Activated CD8-positive, alpha-beta T cell treated with anti-CD3 and anti-CD28 coated beads, Interleukin-2, amount 10 ng/mL, durations not matched to agents 7 days and 5 days (primary cell): ENCODE data around the gene MEAF6. TPM values are rescaled to one million over a fixed set of nuclear protein-coding genes. Genes with fewer than 3 reads are reported as not detected.
"Not testable (repeated sequence)": the region's sequence is repeated elsewhere in the genome, so short reads cannot be mapped to it uniquely, and the experiment has no call there.

Experiments
- ATAC-seq: fragments of 150-1000 bp; cut with Tn5 transposase; one replicate; pipeline ENCODE4 v1.10.0; 2021; ENCODE audit warnings: moderate library complexity
- CTCF ChIA-PET: fragments of 350-600 bp; sonication (Branson Sonifier 250); formaldehyde crosslinking; loops from one replicate; lab custom pipeline; 2021; ENCODE audit warnings: antibody characterized with exemption; lab: Charles Lee
- POLR2A ChIA-PET: fragments of 350-600 bp; sonication (Branson Sonifier 250); formaldehyde crosslinking; loops from one replicate; lab custom pipeline; 2021; ENCODE audit warnings: antibody characterized with exemption; lab: Charles Lee
- DNase-seq: peaks from one replicate; pipeline ENCODE4 v3.0.0-alpha.2; 2020
- H3K27ac Mint-ChIP-seq: one replicate; pipeline ENCODE4 v1.8.0; 2021; ENCODE audit warnings: mild to moderate bottlenecking, mixed read lengths
- H3K27me3 Mint-ChIP-seq: one replicate; pipeline ENCODE4 v1.8.0; 2021; ENCODE audit warnings: low read depth, mixed read lengths
- H3K36me3 Mint-ChIP-seq: one replicate; pipeline ENCODE4 v1.8.0; 2021; ENCODE audit warnings: low read depth, mixed read lengths
- H3K4me1 Mint-ChIP-seq: one replicate; pipeline ENCODE4 v1.8.0; 2021; ENCODE audit warnings: low read depth, mixed read lengths
- H3K4me3 Mint-ChIP-seq: one replicate; pipeline ENCODE4 v1.8.0; 2021; ENCODE audit warnings: mild to moderate bottlenecking, mixed read lengths
- H3K9me3 Mint-ChIP-seq: one replicate; pipeline ENCODE4 v1.8.0; 2022; ENCODE audit warnings: mixed read lengths; ENCODE audit not compliant: insufficient read depth
- total RNA-seq, 2 experiments: library from RNA; stranded (reverse); gene quantifications; one replicate each; pipeline ENCODE4 v1.2.3, GENCODE V29; 2021

The MEAF6 gene
- total RNA-seq, 2 experiments from 2014 or later: 70.8 to 73.0 TPM

DNA sequence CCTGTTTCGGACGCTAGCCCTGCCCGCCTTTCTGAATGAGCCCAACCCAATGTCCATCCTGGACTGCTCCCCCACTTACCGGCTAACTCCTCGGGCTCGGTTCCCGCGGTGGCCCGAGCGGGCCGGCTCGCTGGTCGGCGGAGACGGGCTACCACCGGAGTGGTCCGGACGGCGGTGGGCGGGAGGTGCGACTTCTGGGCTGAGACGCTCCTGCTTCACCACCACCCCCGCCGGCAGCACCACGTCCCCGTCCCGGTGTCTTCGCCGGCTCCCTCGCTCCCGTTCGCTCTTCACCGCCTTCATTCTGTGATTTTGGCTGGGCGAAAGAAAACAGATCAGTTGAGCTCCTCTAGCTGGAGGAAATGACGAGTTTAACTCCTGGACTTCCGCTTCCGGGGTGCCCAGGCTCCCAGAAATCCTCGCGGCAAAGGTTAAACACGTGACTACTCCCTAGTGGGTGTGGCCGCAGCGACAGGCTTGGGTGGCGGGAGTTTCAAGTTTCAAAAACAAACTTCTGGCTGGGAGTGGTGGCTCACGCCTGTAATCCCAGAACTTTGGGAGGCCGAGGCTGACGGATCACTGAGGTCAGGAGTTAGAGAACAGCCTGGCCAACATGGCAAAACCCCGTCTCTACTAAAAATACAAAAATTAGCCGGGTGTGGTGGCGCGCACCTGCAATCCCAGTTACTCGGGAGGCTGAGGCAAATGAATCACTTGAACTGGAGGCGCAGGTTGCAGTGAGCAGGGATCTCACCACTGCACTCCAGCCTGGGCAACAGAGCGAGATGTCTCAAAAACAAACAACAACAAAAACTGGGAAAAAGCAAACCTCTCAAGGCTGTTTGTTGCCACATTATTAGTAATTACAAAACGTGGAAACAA is 39.6 kb upstream of the MEAF6 start, which contains the start of gene SNIP1:
Gene SNIP1 (minus strand): TSS at position 367 of the 882 bp plus-strand sequence. CDS start 64 bp downstream, at position 303.
- Mint-ChIP-seq H3K27ac (peak within 1 kb of the TSS; percentile 94), H3K4me1 (peaks cover 54% of the 10 kb centered on the region), H3K9me3 (no peaks in the 10 kb centered on the region), H3K36me3 (peaks cover 33% of the 10 kb centered on the region), H3K27me3 (peaks cover 2% of the 10 kb centered on the region), H3K4me3 (peak within 1 kb of the TSS; percentile 85)
- ChIA-PET CTCF (interaction anchor here (1.0 to 2.5 kb wide), 4 partner anchors 40 to 128 kb away, joined by 3 to 13 read pairs (median 6); partner anchors contain the start of gene MEAF6), POLR2A (interaction anchor here (0.6 to 2.4 kb wide), 9 partner anchors 11 to 82 kb away, joined by 3 to 11 read pairs (median 4); partner anchors contain the start of genes MEAF6 and ZC3H12A)
- DNase-seq: peak; percentile 95
- ATAC-seq: peak; percentile 87

GRCh38 chr1:37553598-37553926 is 39.0 kb upstream of the MEAF6 start:
- ATAC-seq: no peak
- H3K9me3 Mint-ChIP-seq: no peaks in the 10 kb centered on the region
- peaks cover 56% of the 10 kb centered on the region for H3K4me1 Mint-ChIP-seq
- CTCF ChIA-PET: interaction anchor here (1.0 to 2.5 kb wide), 4 partner anchors 40 to 128 kb away, joined by 3 to 13 read pairs (median 6); partner anchors contain the start of gene MEAF6
- DNase-seq: no peak
- H3K4me3 Mint-ChIP-seq: peak overlapping the region; percentile 85
- POLR2A ChIA-PET: interaction anchor here (0.6 to 2.4 kb wide), 7 partner anchors 11 to 137 kb away, joined by 3 to 11 read pairs (median 4); partner anchors contain the start of genes MEAF6 and ZC3H12A
- H3K36me3 Mint-ChIP-seq: peaks cover 36% of the 10 kb centered on the region
- H3K27ac Mint-ChIP-seq: peak overlapping the region; percentile 94
- H3K27me3 Mint-ChIP-seq: peaks cover 2% of the 10 kb centered on the region

GRCh38 chr1:37549341-37549740 is 34.8 kb upstream of the MEAF6 start:
- peaks cover 39% of the 10 kb centered on the region for H3K4me1 Mint-ChIP-seq
- ChIA-PET CTCF (interaction anchor here (2.5 kb wide), 1 partner anchor 132 kb away, joined by 6 read pairs; no protein-coding TSS in a partner anchor), POLR2A (interaction anchor here (1.5 to 2.0 kb wide), 2 partner anchors 30 to 73 kb away, joined by 3 to 8 read pairs; no protein-coding TSS in a partner anchor)
- no peak overlapping the region for H3K4me3 Mint-ChIP-seq
- H3K27me3 Mint-ChIP-seq: no peaks in the 10 kb centered on the region
- H3K9me3 Mint-ChIP-seq: no peaks in the 10 kb centered on the region
- H3K36me3 Mint-ChIP-seq: peaks cover 58% of the 10 kb centered on the region
- DNase-seq (no peak), ATAC-seq (no peak)
- H3K27ac Mint-ChIP-seq: no peak overlapping the region

DNA sequence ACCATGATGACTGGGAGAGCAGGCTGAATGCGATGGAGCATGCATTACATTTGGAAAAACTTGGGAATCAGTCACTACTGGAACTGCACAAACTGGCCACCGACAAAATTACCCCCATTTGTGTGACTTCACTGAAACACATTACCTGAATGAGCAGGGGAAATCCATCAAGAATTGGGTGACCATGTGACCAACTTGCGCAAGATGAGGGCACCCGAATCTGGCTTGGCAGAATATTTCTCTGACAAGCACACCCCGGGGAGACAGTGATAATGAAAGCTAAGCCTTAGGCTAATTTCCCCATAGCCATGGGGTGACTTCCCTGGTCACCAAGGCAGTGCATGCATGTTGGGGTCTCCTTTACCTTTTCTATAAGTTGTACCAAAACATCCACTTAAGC is 30.5 kb upstream of the MEAF6 start:
- Mint-ChIP-seq H3K27me3 (no peaks in the 10 kb centered on the region), H3K4me1 (peaks cover 10% of the 10 kb centered on the region), H3K27ac (no peak overlapping the region), H3K9me3 (no peaks in the 10 kb centered on the region), H3K36me3 (peaks cover 44% of the 10 kb centered on the region), H3K4me3 (no peak overlapping the region)
- CTCF ChIA-PET: no interaction called here
- no peak for DNase-seq
- ATAC-seq: no peak
- POLR2A ChIA-PET: no interaction called here

DNA sequence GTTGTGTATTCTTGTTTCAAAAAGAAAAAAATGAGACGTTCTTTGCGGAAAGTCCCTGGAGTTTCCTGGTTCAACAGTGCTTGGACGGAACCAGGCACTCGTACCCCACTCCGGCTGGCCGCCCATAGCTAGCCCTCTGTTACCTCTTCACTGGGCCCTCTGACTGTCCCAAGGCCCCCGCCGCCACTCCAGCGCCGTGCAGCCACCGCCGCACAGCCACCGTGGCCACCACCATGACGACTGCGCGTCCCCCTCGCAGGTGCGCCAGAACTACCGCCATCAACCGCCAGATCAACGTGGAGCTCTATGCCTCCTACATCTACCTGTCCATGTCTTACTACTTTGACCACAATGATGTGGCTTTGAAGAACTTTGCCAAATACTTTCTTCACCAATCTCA is 30.0 kb upstream of the MEAF6 start:
- CTCF ChIA-PET: no interaction called here
- Mint-ChIP-seq H3K27ac (no peak overlapping the region), H3K4me3 (no peak overlapping the region), H3K36me3 (peaks cover 42% of the 10 kb centered on the region), H3K27me3 (no peaks in the 10 kb centered on the region), H3K4me1 (peaks cover 5% of the 10 kb centered on the region), H3K9me3 (no peaks in the 10 kb centered on the region)
- DNase-seq (no peak), ATAC-seq (no peak)
- POLR2A ChIA-PET: no interaction called here

DNA sequence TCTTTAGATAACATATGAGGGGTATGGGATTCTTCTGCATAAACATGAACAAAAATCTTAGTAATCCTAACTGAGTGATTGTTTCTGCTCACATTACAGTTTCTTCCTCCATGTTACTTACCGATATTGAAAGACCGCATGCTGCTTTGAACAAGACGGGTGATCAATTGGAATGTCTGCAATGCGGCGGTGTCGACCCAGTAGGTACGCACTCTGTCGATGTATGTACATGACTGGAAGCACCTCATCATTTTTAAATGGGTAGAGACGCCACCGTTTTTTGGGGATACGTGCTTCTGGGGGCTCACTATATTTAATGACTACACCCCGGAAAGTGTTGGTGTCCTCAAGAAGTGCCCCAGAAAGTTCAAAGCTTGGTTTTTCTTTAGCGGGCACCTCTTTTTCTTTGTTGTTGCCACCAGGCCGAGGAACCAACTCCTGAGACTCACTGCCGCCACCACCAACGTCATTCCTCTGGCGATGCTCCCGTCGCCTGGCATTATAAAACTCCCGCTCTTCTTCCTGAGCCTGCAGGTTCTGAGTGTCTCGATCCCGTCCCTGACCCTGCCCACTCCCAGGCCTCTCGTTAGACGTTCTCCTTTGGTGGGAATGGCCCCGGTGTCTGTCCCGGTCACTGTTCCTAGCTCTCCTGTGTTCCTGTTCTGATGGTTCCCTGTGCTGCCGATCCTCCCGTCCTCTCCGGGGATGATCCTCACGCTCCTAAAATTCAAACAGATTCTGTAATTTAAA is 25.6 kb upstream of the MEAF6 start:
- H3K9me3 Mint-ChIP-seq: no peaks in the 10 kb centered on the region
- H3K27ac Mint-ChIP-seq: no peak overlapping the region
- no peak for DNase-seq
- H3K4me3 Mint-ChIP-seq: no peak overlapping the region
- H3K36me3 Mint-ChIP-seq: peaks cover 56% of the 10 kb centered on the region
- ATAC-seq: no peak
- ChIA-PET CTCF (interaction anchor here (1.3 kb wide), 1 partner anchor 65 kb away, joined by 3 read pairs; no protein-coding TSS in a partner anchor), POLR2A (no interaction called here)
- no peaks in the 10 kb centered on the region for H3K27me3 Mint-ChIP-seq
- peaks cover 7% of the 10 kb centered on the region for H3K4me1 Mint-ChIP-seq

DNA sequence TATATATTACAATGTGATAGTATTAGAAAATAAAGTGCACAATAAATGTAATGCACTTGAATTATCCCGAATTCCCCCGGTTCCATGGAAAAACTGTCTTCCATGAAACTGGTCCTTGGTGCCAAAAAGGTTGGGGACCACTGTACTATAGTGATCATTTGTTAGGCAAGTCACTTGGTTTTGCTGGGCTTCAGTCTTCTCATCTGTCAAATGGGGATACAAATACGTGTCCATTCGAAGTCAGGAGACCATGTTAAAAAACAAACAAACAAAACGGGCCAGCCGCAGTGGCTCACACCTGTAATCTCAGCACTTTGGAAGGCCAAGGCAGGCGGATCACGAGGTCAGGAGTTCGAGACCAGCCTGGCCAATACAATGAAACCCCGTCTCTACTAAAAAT is 24.6 kb upstream of the MEAF6 start:
- not testable (repeated sequence) for ATAC-seq, H3K4me3 Mint-ChIP-seq, DNase-seq, H3K27ac Mint-ChIP-seq, H3K27me3 Mint-ChIP-seq, H3K4me1 Mint-ChIP-seq, H3K9me3 Mint-ChIP-seq
- ChIA-PET CTCF (interaction anchor here (0.7 to 1.3 kb wide), 2 partner anchors 51 to 146 kb away, joined by 3 to 5 read pairs; no protein-coding TSS in a partner anchor), POLR2A (interaction anchor here (0.9 kb wide), 1 partner anchor 25 kb away, joined by 3 read pairs; the partner anchor contains the start of gene MEAF6)
- H3K36me3 Mint-ChIP-seq: peaks cover 55% of the 10 kb centered on the region

DNA sequence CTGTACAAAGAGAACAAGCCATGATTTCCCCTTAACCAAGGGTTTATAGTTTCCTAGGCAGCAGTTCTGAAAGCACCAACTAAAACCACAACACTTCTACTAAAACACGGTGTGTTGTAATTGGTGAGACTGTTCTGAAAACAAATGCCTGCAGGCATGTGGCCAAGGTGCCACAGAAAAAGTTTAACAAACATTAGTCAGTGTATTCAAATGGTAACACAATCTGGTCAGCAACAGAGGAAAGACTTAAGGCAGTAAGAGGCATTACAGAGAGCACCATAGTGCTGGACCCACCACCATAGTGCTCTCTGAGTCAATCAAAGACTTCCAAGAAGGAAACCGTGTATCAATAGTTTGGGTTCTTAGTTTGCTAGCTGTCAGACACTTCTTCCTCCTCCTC is 22.8 kb upstream of the MEAF6 start:
- peaks cover 7% of the 10 kb centered on the region for H3K4me1 Mint-ChIP-seq
- POLR2A ChIA-PET: interaction anchor here (1.0 to 1.1 kb wide), 2 partner anchors 18 to 23 kb away, joined by 3 read pairs; partner anchors contain the start of gene MEAF6
- H3K4me3 Mint-ChIP-seq: no peak overlapping the region
- no peak overlapping the region for H3K27ac Mint-ChIP-seq
- peaks cover 55% of the 10 kb centered on the region for H3K36me3 Mint-ChIP-seq
- no peak for DNase-seq
- peak; percentile 23 for ATAC-seq
- CTCF ChIA-PET: interaction anchor here (1.0 kb wide), 1 partner anchor 9 kb away, joined by 3 read pairs; no protein-coding TSS in a partner anchor
- no peaks in the 10 kb centered on the region for H3K9me3 Mint-ChIP-seq
- no peaks in the 10 kb centered on the region for H3K27me3 Mint-ChIP-seq

DNA sequence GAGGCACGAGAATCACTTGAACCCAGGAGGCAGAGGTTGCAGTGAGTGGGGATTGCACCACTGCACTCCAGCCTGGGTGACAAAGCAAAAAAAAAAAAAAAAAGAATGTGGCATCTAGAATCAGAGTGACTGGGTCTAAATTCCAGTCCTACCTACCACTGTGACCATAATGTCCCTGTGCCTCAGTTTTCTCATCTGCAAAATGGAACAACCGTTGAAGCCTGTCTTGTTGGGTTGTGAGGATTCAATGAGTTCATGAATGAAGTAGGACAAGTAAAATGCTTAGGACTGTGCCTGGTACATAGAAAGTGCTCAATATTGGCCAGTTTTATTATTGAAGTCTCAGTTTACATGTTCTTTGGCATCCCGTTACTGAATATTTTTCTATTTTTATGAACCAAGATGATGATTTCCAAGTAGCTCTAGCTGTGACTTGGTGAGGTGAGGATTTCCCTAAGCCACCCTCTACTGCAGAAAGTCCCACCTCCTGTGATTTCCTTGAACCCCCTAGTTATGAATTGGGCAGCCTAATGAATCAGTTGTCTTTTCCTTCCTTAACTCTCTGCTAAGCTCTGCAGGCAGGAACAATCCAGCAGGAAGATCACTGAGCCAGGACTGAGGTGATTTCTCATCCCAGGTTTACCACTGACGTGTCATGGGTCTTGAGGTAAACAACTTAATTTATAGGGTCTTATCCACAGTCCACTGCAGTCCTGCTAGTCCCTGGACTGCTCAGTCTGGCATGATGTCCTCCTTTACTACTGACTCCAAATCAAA is 18.9 kb upstream of the MEAF6 start:
- H3K4me1 Mint-ChIP-seq: peaks cover 7% of the 10 kb centered on the region
- POLR2A ChIA-PET: no interaction called here
- H3K9me3 Mint-ChIP-seq: no peaks in the 10 kb centered on the region
- no peaks in the 10 kb centered on the region for H3K27me3 Mint-ChIP-seq
- H3K27ac Mint-ChIP-seq: no peak overlapping the region
- no peak overlapping the region for H3K4me3 Mint-ChIP-seq
- H3K36me3 Mint-ChIP-seq: peaks cover 35% of the 10 kb centered on the region
- no peak for ATAC-seq
- no peak for DNase-seq
- CTCF ChIA-PET: interaction anchor here (1.5 kb wide), 1 partner anchor 19 kb away, joined by 5 read pairs; the partner anchor contains the start of gene MEAF6

DNA sequence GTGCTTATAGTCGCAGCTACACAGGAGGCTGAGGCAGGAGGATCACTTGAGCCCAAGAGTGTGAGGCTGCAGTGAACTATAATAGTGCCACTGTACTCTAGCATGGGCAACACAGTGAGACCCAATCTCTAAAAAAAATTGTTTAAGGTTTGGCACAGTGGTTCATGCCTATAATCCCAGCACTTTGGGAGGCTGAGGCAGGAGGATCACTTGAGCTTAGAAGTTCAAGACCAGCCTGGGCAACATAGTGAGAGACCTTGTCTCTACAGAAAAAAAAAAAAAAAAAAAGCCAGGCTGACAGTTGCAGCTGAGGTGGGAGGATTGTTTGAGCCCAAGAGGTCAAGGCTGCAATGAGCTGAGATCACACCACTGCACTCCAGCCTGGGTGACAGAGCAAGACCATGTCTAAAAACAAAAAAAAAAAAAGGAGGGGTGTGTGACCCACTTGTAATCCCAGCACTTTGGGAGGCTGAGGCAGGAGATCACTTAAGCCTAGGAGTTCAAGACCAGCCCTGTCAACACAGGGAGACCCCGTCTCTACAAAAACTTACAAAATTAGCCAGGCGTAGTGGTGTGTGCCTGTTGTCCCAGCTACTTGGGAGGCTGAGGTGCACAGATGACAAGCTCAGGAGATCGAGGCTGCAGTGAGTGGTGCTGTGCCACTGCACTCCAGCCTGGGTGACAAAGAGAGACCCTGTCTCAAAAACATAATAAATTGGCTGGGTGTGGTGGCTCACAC is 18.0 kb upstream of the MEAF6 start:
- H3K36me3 Mint-ChIP-seq: peaks cover 30% of the 10 kb centered on the region
- H3K4me1 Mint-ChIP-seq, H3K27ac Mint-ChIP-seq, ATAC-seq, H3K4me3 Mint-ChIP-seq, H3K9me3 Mint-ChIP-seq, DNase-seq, POLR2A ChIA-PET, H3K27me3 Mint-ChIP-seq: not testable (repeated sequence)
- CTCF ChIA-PET: interaction anchor here (0.7 kb wide), 1 partner anchor 900 kb away, joined by 3 read pairs; no protein-coding TSS in a partner anchor
